A549 (cell line): ENCODE results near the gene CTDP1. TPM values are rescaled to one million over a fixed set of nuclear protein-coding genes. Genes with fewer than 3 reads are reported as not detected.

Experiments used
- ATAC-seq, 2 experiments: fragments of 200-7000 bp in 1 of 2; fragments of >200 bp in 1 of 2; cut with Nextera tagmentation in 1 of 2; cut with Tn5 transposase in 1 of 2; 3 replicates each; pipeline versions ENCODE4 v1.8.0 to v1.9.1; 2018 to 2020; ENCODE audit warnings: mild to moderate bottlenecking in 1 of 2, moderate library complexity in 1 of 2
- CTCF ChIA-PET: fragments of 300-600 bp; sonication (Branson Sonifier 250); formaldehyde crosslinking; extraction: SDS; loops from one replicate; lab custom pipeline; 2021; ENCODE audit warnings: antibody characterized with exemption, inconsistent platforms; lab: Yijun Ruan, JAX
- POLR2A ChIA-PET: fragments of 350-600 bp; formaldehyde crosslinking; extraction: SDS; loops from one replicate; lab custom pipeline; 2021; ENCODE audit warnings: antibody characterized with exemption, inconsistent platforms; lab: Yijun Ruan, JAX
- DNase-seq, 2 experiments: peaks; one replicate each; pipeline versions ENCODE4 v3.0.0 to v3.0.0-alpha.2; 2011 to 2016; ENCODE audit warnings: low read depth in 1 of 2, low spot score in 1 of 2
- FAIRE-seq: peaks from 2 replicates; lab custom pipeline; 2011; peaks lifted over from hg19 to GRCh38; lab: Jason Lieb, UNC
- H3K27ac ChIP-seq, 2 experiments: fragments of >200 bp; sonication (Bioruptor Twin); formaldehyde crosslinking; 3 replicates each; pipeline ENCODE4 v1.5.1; 2016 to 2017
- H3K4me1 ChIP-seq: fragments of >200 bp; sonication (Bioruptor Twin); formaldehyde crosslinking; 3 replicates; pipeline ENCODE4 v1.6.1; 2016
- H3K4me2 ChIP-seq: fragments of >200 bp; sonication (Bioruptor Twin); formaldehyde crosslinking; 3 replicates; pipeline ENCODE4 v1.6.1; 2016
- H3K4me3 ChIP-seq: fragments of >200 bp; sonication (Bioruptor Twin); formaldehyde crosslinking; 3 replicates; pipeline ENCODE4 v1.5.1; 2016
- H3K9me3 ChIP-seq: fragments of >200 bp; sonication (Bioruptor Twin); formaldehyde crosslinking; 3 replicates; pipeline ENCODE4 v1.6.1; 2016
- CEBPB ChIP-seq, 2 experiments: fragments of >200 bp in 1 of 2; sonication (Bioruptor Twin) in 1 of 2; formaldehyde crosslinking in 1 of 2; IDR thresholded peaks; 2 replicates each; pipeline ENCODE4 v1.6.1; 2012 to 2016
- FOXS1 ChIP-seq: fragments of 250-450 bp; sonication (Bioruptor Pico); IDR thresholded peaks from 2 replicates; pipeline ENCODE4 v1.5.0; 2020; ENCODE audit warnings: mild to moderate bottlenecking, moderate library complexity
- PHF8 ChIP-seq: fragments of 200-600 bp; sonication (generic); IDR thresholded peaks from 2 replicates; pipeline ENCODE4 v1.6.1; 2016; ENCODE audit warnings: low read depth, mild to moderate bottlenecking, antibody characterized with exemption, moderate library complexity, borderline replicate concordance
- WGBS: methylation state at CpG from one replicate; pipeline ENCODE4 v1.1.6; 2017; ENCODE audit errors: missing lambda C conversion rate; 5-methylcytosine and 5-hydroxymethylcytosine counted together
- polyA plus RNA-seq, 4 experiments: library from polyadenylated mRNA; depleted of rRNA in 3 of 4; stranded (reverse); fragments of >200 nt; fragmentation: RNase III in 1 of 4; extraction: RNeasy Plus Mini Kit Qiagen cat#74134 plus additional on column Dnase treatment in 1 of 4; gene quantifications; 2 replicates in 3 of 4; 3 replicates in 1 of 4; pipeline ENCODE4 v1.2.3, GENCODE V29; 2011 to 2017
- TF ChIP-seq, protein P1 (sequence below): fragments of 250-450 bp; sonication (Bioruptor Pico); IDR thresholded peaks from 2 replicates; pipeline ENCODE4 v1.5.0; 2020; ENCODE audit warnings: low read depth, mild to moderate bottlenecking, moderate library complexity

The CTDP1 gene
- polyA plus RNA-seq, 2 of the 4 experiments (the other 2 are of a cell fraction): 6.8 to 12.1 TPM

DNA sequence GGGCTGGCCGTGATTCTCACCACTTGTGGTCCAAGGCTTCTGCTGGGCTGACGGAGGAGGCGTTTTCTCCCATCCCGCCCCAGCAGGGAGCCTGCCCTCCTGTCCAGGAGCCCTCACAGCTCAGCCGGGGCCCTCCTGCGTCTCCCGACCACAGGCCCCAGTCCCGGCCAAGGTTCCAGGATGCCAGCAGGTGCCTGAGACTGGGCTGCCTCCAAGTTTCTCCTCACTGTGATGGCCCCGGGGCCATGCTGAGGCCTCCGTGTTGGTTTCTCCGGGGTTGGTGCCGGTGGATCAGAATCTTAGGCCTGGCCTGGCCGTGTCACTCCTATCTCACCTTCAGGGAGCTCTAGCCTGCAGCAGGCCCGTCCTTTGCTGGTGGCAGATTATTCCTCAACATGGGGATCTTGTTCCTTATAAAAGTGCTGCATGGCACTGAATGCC is 124.0 kb downstream of the CTDP1 start:
- no peaks in the 10 kb centered on the region for H3K9me3 ChIP-seq
- ATAC-seq (no peak), FAIRE-seq (no peak), DNase-seq (no peak)
- POLR2A ChIA-PET: no interaction called here
- TF ChIP-seq PHF8: no peak
- TF ChIP-seq CEBPB (IDR thresholded peaks at IDR 0.05): no peak
- TF ChIP-seq, protein P1, sequence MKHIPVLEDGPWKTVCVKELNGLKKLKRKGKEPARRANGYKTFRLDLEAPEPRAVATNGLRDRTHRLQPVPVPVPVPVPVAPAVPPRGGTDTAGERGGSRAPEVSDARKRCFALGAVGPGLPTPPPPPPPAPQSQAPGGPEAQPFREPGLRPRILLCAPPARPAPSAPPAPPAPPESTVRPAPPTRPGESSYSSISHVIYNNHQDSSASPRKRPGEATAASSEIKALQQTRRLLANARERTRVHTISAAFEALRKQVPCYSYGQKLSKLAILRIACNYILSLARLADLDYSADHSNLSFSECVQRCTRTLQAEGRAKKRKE (CRISPR knock-in tag): no peak
- TF ChIP-seq FOXS1 (CRISPR knock-in tag): no peak
- H3K4me1 ChIP-seq: no peaks in the 10 kb centered on the region; the same call in 2 of the 3 replicates
- WGBS: 51% methylated on average over 4 of the region's 14 CpGs
- H3K4me3 ChIP-seq: no peak overlapping the region
- CTCF ChIA-PET: no interaction called here
- no peak overlapping the region for H3K27ac ChIP-seq
- no peak overlapping the region for H3K4me2 ChIP-seq

Other genes with a start within 250 kb of the CTDP1 start
- not detected in 2 replicates for gene KCNG2, start 118.1 kb downstream of the CTDP1 start, polyA plus RNA-seq (2011; rRNA removed)
- not detected in 3 replicates for gene KCNG2, start 118.1 kb downstream of the CTDP1 start, polyA plus RNA-seq (2017; fragmentation: RNase III; extraction: RNeasy Plus Mini Kit Qiagen cat#74134 plus additional on column Dnase treatment)